Panc1 (cell line): ENCODE measurements around the gene VWF. TPM values are rescaled to one million over a fixed set of nuclear protein-coding genes. Genes with fewer than 3 reads are reported as not detected.

Source experiments
- ATAC-seq: fragments of 200-7000 bp; cut with Tn5 transposase; 2 replicates; pipeline ENCODE4 v1.9.1; 2020; ENCODE audit warnings: mild to moderate bottlenecking, moderate library complexity
- BruUV-seq: library from RNA; stranded (reverse); fragments of 400-500 nt; replicated peaks from 2 replicates; lab custom pipeline; 2021; lab: Mats Ljungman, UMichigan
- CTCF ChIA-PET: fragments of 300-600 bp; sonication (Branson Sonifier 250); formaldehyde crosslinking; loops from one replicate; lab custom pipeline; 2022; ENCODE audit warnings: antibody characterized with exemption; lab: Charles Lee
- POLR2A ChIA-PET: fragments of 300-600 bp; sonication (Branson Sonifier 250); formaldehyde crosslinking; loops from one replicate; lab custom pipeline; 2022; ENCODE audit warnings: antibody characterized with exemption; lab: Charles Lee
- DNase-seq: peaks from one replicate; pipeline ENCODE4 v3.0.0-alpha.2; 2010; ENCODE audit warnings: low read depth, low spot score
- H3K27ac ChIP-seq: 2 replicates; pipeline ENCODE4 v1.5.1; 2011; ENCODE audit warnings: mild to moderate bottlenecking, low read length, inconsistent platforms
- H3K27me3 ChIP-seq: fragments of 200-500 bp; sonication (Bioruptor generic); 2 replicates; pipeline ENCODE4 v1.6.0; 2014; ENCODE audit warnings: low read length, inconsistent platforms; ENCODE audit not compliant: control insufficient read depth, insufficient read depth
- H3K36me3 ChIP-seq: fragments of 200-500 bp; sonication (Bioruptor generic); 2 replicates; pipeline ENCODE4 v1.5.1; 2014; ENCODE audit warnings: inconsistent platforms, mild to moderate bottlenecking, low read length, moderate library complexity; ENCODE audit not compliant: control insufficient read depth, insufficient read depth
- H3K4me1 ChIP-seq: 2 replicates; pipeline ENCODE4 v1.5.1; 2011; ENCODE audit warnings: inconsistent platforms, mild to moderate bottlenecking, low read length, moderate library complexity; ENCODE audit not compliant: control insufficient read depth, insufficient read depth
- H3K4me3 ChIP-seq, 2 experiments: 2 replicates each; pipeline ENCODE4 v1.5.1; 2011 to 2012; ENCODE audit warnings: low read depth in 2 of 2, low read length in 2 of 2, mild to moderate bottlenecking in 2 of 2, inconsistent platforms in 1 of 2, moderate library complexity in 1 of 2
- H3K9me3 ChIP-seq: fragments of 200-500 bp; sonication (Bioruptor generic); 2 replicates; pipeline ENCODE4 v1.5.1; 2014; ENCODE audit warnings: low read depth, mild to moderate bottlenecking, inconsistent platforms, low read length, moderate library complexity; ENCODE audit not compliant: control insufficient read depth, insufficient read depth
- POLR2AphosphoS5 ChIP-seq: IDR thresholded peaks from 2 replicates; pipeline ENCODE4 v1.6.1; 2012; ENCODE audit warnings: mild to moderate bottlenecking, low read depth, low read length, moderate library complexity
- SIN3A ChIP-seq: IDR thresholded peaks from 2 replicates; pipeline ENCODE4 v1.6.1; 2012; ENCODE audit warnings: low read depth, mild to moderate bottlenecking, low read length, moderate library complexity, borderline replicate concordance; ENCODE audit not compliant: insufficient read depth
- TCF7L2 ChIP-seq: IDR thresholded peaks from 2 replicates; pipeline ENCODE4 v1.6.1; 2011; ENCODE audit warnings: mild to moderate bottlenecking, low read depth, low read length, inconsistent platforms
- in situ Hi-C: cut with HindIII; loops from 2 replicates; pipeline ENCODE4 v1.10.0; 2016; ENCODE audit warnings: low sequenced_read_pairs, low pct_unique_long_range_greater_than_20kb
- intact Hi-C: fragments of 100-400 bp; cut with micrococcal nuclease; formaldehyde crosslinking; loops from one replicate; pipeline ENCODE4 v1.10.0; 2022; ENCODE audit not compliant: unreplicated experiment
- total RNA-seq: library from RNA; stranded (reverse); gene quantifications from one replicate; pipeline ENCODE4 v1.2.1, GENCODE V29; 2021; ENCODE audit not compliant: unreplicated experiment
- TF ChIP-seq, protein P1 (sequence below), 2 experiments: IDR thresholded peaks; 2 replicates each; pipeline ENCODE4 v1.6.1; 2011 to 2012; ENCODE audit warnings: low read depth in 2 of 2, control low read depth in 1 of 2, low read length in 1 of 2, mild to moderate bottlenecking in 1 of 2, moderate library complexity in 1 of 2; ENCODE audit not compliant: insufficient read depth in 1 of 2
- TF ChIP-seq, protein P2 (sequence below): fragments of 450-650 bp; IDR thresholded peaks from 2 replicates; pipeline ENCODE4 v1.5.1; 2017; ENCODE audit warnings: mild to moderate bottlenecking

VWF gene
- total RNA-seq, 1 experiment from 2014 or later = 0.31 TPM

DNA sequence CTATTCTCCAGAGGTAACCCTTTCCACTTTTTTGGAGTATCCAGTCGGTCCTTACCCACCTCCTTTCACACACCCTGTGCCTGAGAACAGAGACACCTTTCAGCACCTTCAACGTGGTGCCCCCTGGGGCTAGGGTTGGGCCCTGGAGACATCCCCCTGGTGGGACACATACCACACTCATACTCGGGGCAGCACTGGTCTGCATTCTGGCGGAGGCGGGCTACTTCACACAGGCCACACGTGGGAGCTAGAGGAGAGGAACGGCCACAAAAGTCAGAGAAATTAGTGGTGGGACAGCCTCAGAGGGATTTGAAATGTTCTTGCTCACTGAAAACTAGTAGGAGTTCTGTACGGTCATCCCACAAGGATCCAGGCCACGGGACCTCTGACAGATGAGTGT, 139.6 kb downstream of the VWF start:
- Histone ChIP-seq H3K27me3 (no peaks in the 10 kb centered on the region; the same call in 1 of the 2 replicates), H3K4me1 (no peaks in the 10 kb centered on the region), H3K9me3 (no peaks in the 10 kb centered on the region), H3K4me3 (no peak overlapping the region), H3K36me3 (no peaks in the 10 kb centered on the region), H3K27ac (no peak overlapping the region)
- ATAC-seq = no peak
- TF ChIP-seq POLR2AphosphoS5 (no peak), TCF7L2 (no peak), SIN3A (no peak)
- TF ChIP-seq, protein P1, sequence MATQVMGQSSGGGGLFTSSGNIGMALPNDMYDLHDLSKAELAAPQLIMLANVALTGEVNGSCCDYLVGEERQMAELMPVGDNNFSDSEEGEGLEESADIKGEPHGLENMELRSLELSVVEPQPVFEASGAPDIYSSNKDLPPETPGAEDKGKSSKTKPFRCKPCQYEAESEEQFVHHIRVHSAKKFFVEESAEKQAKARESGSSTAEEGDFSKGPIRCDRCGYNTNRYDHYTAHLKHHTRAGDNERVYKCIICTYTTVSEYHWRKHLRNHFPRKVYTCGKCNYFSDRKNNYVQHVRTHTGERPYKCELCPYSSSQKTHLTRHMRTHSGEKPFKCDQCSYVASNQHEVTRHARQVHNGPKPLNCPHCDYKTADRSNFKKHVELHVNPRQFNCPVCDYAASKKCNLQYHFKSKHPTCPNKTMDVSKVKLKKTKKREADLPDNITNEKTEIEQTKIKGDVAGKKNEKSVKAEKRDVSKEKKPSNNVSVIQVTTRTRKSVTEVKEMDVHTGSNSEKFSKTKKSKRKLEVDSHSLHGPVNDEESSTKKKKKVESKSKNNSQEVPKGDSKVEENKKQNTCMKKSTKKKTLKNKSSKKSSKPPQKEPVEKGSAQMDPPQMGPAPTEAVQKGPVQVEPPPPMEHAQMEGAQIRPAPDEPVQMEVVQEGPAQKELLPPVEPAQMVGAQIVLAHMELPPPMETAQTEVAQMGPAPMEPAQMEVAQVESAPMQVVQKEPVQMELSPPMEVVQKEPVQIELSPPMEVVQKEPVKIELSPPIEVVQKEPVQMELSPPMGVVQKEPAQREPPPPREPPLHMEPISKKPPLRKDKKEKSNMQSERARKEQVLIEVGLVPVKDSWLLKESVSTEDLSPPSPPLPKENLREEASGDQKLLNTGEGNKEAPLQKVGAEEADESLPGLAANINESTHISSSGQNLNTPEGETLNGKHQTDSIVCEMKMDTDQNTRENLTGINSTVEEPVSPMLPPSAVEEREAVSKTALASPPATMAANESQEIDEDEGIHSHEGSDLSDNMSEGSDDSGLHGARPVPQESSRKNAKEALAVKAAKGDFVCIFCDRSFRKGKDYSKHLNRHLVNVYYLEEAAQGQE (IDR thresholded peaks at IDR 0.05; ENCODE audit: insufficient read depth in 1 of 2, low read depth in 2 of 2, low read length in 1 of 2) = no peak
- TF ChIP-seq, protein P2, sequence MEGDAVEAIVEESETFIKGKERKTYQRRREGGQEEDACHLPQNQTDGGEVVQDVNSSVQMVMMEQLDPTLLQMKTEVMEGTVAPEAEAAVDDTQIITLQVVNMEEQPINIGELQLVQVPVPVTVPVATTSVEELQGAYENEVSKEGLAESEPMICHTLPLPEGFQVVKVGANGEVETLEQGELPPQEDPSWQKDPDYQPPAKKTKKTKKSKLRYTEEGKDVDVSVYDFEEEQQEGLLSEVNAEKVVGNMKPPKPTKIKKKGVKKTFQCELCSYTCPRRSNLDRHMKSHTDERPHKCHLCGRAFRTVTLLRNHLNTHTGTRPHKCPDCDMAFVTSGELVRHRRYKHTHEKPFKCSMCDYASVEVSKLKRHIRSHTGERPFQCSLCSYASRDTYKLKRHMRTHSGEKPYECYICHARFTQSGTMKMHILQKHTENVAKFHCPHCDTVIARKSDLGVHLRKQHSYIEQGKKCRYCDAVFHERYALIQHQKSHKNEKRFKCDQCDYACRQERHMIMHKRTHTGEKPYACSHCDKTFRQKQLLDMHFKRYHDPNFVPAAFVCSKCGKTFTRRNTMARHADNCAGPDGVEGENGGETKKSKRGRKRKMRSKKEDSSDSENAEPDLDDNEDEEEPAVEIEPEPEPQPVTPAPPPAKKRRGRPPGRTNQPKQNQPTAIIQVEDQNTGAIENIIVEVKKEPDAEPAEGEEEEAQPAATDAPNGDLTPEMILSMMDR = no peak
- intact Hi-C loops (no loop called here), in situ Hi-C loops (no loop called here)
- BruUV-seq = no TSS peak
- ChIA-PET CTCF (no interaction called here), POLR2A (no interaction called here)
- DNase-seq = no peak

DNA sequence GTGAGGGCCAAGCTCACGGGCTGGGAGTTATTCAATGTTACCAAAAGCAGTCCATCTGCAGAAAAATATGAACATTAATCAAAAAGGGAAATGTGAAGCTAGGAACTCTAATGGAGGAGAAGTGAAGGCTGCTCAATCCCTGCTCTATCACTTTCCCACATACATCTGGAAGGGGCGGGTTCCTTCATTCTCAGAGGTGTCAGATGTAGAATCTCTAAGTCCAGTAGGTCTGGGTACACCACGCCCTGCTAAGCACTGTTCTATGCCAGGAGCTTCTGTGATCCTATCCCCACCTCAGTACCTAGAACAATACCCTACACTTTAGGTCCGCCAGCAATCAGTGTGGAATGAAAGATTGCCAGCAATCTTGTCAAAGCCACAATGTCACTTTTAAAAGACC, 142.4 kb downstream of the VWF start:
- BruUV-seq = no TSS peak

More for the DNA sequence above, 142.4 kb downstream of the VWF start:
- no peak overlapping the region for H3K4me3 ChIP-seq
- ChIA-PET CTCF (no interaction called here), POLR2A (no interaction called here)
- intact Hi-C loops = no loop called here
- TF ChIP-seq, protein P1 (IDR thresholded peaks at IDR 0.05; ENCODE audit: insufficient read depth in 1 of 2, low read depth in 2 of 2, low read length in 1 of 2) = no peak
- no peak for TF ChIP-seq POLR2AphosphoS5
- TF ChIP-seq SIN3A = no peak
- TF ChIP-seq TCF7L2 = no peak
- TF ChIP-seq, protein P2 = no peak
- H3K9me3 ChIP-seq = no peaks in the 10 kb centered on the region
- no peaks in the 10 kb centered on the region for H3K4me1 ChIP-seq
- in situ Hi-C loops = no loop called here
- peaks cover 2% of the 10 kb centered on the region for H3K27me3 ChIP-seq
- no peaks in the 10 kb centered on the region for H3K36me3 ChIP-seq
- ATAC-seq (no peak), DNase-seq (no peak)
- no peak overlapping the region for H3K27ac ChIP-seq
